C4-2B (cell line): ENCODE measurements around the gene GLB1L2.

Experiments used
- H3K27ac ChIP-seq: fragments of 450-650 bp; 2 replicates; pipeline ENCODE4 v1.5.1; 2017
- CTCF ChIP-seq: fragments of 450-650 bp; conservative IDR thresholded peaks from 2 replicates; pipeline ENCODE4 v1.5.1; 2017; ENCODE audit warnings: mild to moderate bottlenecking
- ZFX ChIP-seq: fragments of 450-650 bp; IDR thresholded peaks from 2 replicates; pipeline ENCODE4 v1.6.1; 2017

The GLB1L2 gene

GRCh38 chr11:134384406-134384805 lies 52.6 kb downstream of the GLB1L2 start:
- no peak overlapping the region for H3K27ac ChIP-seq
- TF ChIP-seq ZFX (no peak), CTCF (no peak)

- H3K27ac ChIP-seq = peak overlapping the region; percentile 11; the same call in 1 of the 2 replicates
- no peak for TF ChIP-seq ZFX
- no peak for TF ChIP-seq CTCF
Measured at GRCh38 chr11:134385171-134385570, 53.4 kb downstream of the GLB1L2 start.

GRCh38 chr11:134385774-134386565 lies 54.2 kb downstream of the GLB1L2 start:
- TF ChIP-seq CTCF (no peak), ZFX (no peak)
- H3K27ac ChIP-seq = peak overlapping the region; percentile 11; the same call in 1 of the 2 replicates

- TF ChIP-seq CTCF (no peak), ZFX (no peak)
- H3K27ac ChIP-seq = no peak overlapping the region
Measured at GRCh38 chr11:134386945-134387344, 55.2 kb downstream of the GLB1L2 start.

- TF ChIP-seq CTCF = no peak
- no peak overlapping the region for H3K27ac ChIP-seq
Measured at GRCh38 chr11:134387501-134387900, 55.7 kb downstream of the GLB1L2 start.

- TF ChIP-seq CTCF = no peak
- no peak for TF ChIP-seq ZFX
Measured at GRCh38 chr11:134388590-134388989, 56.8 kb downstream of the GLB1L2 start.

GRCh38 chr11:134389464-134390180 lies 57.8 kb downstream of the GLB1L2 start:
- no peak overlapping the region for H3K27ac ChIP-seq
- TF ChIP-seq CTCF (no peak), ZFX (no peak)

More at GRCh38 chr11:134388590-134388989, 56.8 kb downstream of the GLB1L2 start:
- H3K27ac ChIP-seq = no peak overlapping the region
